ENCODE data around the gene TFPT.

Gene TFPT

DNA sequence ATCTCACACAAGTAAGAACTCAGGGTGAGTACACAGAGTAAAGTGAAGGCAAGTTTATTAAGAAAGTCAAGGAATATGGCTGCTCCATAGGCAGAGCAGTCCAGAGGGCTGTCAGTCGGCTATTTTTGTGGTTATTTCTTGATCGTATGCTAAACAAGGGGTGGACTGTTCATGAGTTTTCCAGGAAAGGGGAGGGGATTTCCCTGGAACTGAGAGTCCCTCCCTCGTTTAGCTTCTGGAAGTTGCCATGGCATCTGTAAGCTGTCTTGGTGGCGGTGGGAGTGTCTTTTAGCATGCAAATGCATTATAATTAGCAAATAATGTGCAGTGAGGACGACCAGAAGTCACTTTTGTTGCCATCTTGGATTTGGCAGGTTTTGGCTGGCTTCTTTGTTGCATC is 46.0 kb downstream of the TFPT start:
- DNase-seq = no peak

DNA sequence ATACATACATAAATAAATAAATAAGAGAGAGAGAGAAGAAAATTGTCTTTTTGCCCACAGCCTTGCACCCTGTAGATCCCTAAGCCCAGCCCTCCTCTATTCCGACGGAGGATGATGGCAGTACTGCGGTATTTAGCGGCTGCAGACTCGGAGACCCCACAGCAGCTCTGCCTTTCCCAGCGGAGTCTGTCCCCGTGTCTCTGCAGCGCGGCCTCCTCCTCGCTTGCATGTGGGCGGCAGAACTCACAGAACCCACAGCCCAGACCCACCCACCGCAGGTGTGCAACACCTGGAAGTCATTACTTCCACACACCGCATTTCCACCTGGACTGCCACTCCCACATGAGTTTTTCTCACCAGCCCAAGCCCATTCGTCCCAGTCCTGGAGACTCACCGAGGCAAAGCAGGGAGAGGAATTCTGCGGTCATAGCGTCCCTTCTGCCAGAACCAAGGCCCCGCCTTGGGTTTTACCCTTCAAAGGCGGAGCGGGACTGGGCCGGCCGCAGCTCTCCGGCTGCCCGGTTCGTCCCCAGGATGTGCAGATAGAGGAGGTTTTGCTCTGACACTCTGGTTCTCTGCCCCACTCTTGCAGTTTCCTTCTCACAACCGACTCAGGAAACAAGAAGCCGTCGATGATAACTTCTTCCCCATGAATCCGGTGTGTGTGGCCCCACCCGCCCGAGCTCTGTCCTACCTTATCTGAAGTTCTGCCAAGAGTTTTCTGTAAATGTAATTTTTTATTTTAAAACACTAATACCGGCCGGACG is 51.9 kb downstream of the TFPT start, which contains the start of gene VSTM1:
VSTM1 (minus strand) TSS at position 548 of the 767 bp plus-strand sequence; CDS start at position 428, 120 bp downstream.
- no peak for DNase-seq

DNA sequence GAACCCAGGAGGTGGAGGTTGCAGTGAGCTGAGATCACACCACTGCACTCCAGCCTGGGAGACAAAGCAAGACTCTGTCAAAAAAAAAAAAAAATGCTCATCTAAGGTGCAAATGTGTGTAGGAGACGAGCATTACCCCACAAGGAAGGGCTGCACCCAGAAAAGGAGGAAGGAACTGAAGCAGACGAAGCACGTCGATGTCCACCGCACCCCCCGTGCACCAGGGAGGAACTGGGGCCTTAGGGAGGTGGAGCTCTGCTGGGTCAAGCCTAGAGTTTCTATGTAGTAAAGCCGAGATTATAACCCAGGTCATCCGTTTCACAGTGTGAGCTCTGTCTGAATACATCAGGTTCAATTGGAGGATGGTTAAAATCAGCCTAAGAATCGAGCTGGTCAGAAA is 52.8 kb downstream of the TFPT start:
- DNase-seq = no peak
